ENCODE results near the gene TPST1. TPM values are rescaled to one million over a fixed set of nuclear protein-coding genes. Genes with fewer than 3 reads are reported as not detected.
A peak's percentile ranks its signal among the peaks of the same experiment; 100 is the strongest.
"Not testable (repeated sequence)": the region's sequence is repeated elsewhere in the genome, so short reads cannot be mapped to it uniquely, and the experiment has no call there.

TPST1 gene
- total RNA-seq, 1 donor: 137 TPM

DNA sequence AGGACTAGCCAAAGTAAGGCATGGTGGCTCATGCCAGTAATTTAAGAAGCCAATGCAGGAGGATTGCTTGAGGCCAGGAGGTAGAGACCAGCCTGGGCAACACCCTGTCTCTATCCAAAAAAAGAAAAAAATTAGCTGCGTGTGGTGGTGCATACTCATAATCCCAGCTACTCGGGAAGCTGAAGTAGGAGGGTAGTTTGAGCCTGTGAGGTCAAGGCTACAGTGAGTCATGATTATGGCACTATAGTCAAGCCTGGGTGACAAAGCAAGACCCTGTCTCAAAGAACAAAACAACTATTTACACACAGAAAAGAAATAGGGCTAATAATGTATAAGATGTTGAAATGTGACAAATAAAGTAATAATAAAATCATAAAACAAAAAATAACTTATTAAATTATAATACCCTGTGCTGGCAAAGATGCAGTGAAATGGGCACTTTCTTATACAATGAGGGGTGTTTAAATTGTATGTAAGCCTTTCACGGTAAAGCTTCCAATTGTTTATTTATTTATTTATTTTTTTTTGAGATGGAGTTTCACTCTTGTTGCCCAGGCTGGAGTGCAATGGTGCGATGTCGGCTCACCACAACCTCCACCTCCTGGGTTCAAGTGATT lies 175.2 kb downstream of the TPST1 start:
- Histone ChIP-seq H2AFZ (ENCODE audit: low read length) (no peak overlapping the region), H3K4me2 (ENCODE audit: insufficient read depth, low read length) (no peak overlapping the region), H3K36me3 (ENCODE audit: insufficient read depth, low read length) (no peaks in the 10 kb centered on the region), H3K27ac (ENCODE audit: low read depth, low read length) (peak overlapping the region; percentile 11), H3K9me3 (ENCODE audit: low read depth, low read length) (no peaks in the 10 kb centered on the region), H3K4me3 (ENCODE audit: insufficient read depth, low read length) (no peak overlapping the region), H3K4me1 (ENCODE audit: insufficient read depth, low read length) (no peaks in the 10 kb centered on the region), H3K27me3 (ENCODE audit: insufficient read depth, low read length) (no peaks in the 10 kb centered on the region), H4K20me1 (ENCODE audit: insufficient read depth, low read length) (no peaks in the 10 kb centered on the region), H3K79me2 (ENCODE audit: insufficient read depth, low read length) (no peaks in the 10 kb centered on the region)
- DNase-seq (ENCODE audit: insufficient read length, low spot score, missing footprints): no peak
- TF ChIP-seq, protein P1, sequence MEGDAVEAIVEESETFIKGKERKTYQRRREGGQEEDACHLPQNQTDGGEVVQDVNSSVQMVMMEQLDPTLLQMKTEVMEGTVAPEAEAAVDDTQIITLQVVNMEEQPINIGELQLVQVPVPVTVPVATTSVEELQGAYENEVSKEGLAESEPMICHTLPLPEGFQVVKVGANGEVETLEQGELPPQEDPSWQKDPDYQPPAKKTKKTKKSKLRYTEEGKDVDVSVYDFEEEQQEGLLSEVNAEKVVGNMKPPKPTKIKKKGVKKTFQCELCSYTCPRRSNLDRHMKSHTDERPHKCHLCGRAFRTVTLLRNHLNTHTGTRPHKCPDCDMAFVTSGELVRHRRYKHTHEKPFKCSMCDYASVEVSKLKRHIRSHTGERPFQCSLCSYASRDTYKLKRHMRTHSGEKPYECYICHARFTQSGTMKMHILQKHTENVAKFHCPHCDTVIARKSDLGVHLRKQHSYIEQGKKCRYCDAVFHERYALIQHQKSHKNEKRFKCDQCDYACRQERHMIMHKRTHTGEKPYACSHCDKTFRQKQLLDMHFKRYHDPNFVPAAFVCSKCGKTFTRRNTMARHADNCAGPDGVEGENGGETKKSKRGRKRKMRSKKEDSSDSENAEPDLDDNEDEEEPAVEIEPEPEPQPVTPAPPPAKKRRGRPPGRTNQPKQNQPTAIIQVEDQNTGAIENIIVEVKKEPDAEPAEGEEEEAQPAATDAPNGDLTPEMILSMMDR (IDR thresholded peaks at IDR 0.05; ENCODE audit: extremely low read depth, low read depth, low read length): no peak

DNA sequence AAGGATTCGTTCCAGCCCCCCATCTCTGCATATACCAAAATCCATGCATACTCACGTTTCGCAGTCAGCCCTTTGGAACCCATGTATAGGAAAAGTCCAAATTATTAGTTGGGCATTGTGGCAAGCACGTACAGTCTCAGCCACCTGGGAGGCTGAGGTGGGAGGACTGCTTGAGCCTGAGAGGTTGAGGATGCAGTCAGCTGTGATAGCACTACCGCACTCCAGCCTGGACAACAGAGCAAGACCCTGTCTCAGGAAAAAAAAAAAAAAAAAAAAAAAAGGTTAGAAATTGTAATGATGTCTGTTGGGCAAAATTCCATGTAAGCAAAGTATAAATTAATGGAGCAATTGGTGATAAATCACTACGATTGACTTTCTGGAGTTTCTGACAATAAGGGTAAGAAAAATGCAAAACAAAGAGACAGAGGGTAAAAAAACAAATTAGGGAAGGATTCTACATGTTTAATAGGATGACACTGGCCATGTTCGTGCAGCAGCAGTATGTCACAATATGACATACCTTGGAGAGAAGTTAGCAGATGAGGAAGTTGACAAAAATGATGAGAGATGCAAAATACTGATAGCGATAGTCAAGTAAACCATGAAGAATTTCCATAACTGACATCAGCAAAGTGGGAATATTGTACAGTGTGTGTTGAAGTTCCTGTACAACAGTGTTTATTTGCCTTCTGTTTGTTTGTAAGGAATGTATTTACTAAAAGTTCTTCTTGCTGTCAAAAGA lies 177.2 kb downstream of the TPST1 start:
- H3K27ac ChIP-seq (ENCODE audit: low read depth, low read length); H3K4me1 ChIP-seq (ENCODE audit: insufficient read depth, low read length); H3K4me2 ChIP-seq (ENCODE audit: insufficient read depth, low read length); H2AFZ ChIP-seq (ENCODE audit: low read length); H3K36me3 ChIP-seq (ENCODE audit: insufficient read depth, low read length); DNase-seq (ENCODE audit: insufficient read length, low spot score, missing footprints); H3K79me2 ChIP-seq (ENCODE audit: insufficient read depth, low read length); H3K4me3 ChIP-seq (ENCODE audit: insufficient read depth, low read length); H3K9me3 ChIP-seq (ENCODE audit: low read depth, low read length); H4K20me1 ChIP-seq (ENCODE audit: insufficient read depth, low read length); H3K27me3 ChIP-seq (ENCODE audit: insufficient read depth, low read length): not testable (repeated sequence)

GRCh38 chr7:66385191-66385905 lies 180.2 kb downstream of the TPST1 start:
- not testable (repeated sequence) for H3K4me1 ChIP-seq (ENCODE audit: insufficient read depth, low read length); H3K4me3 ChIP-seq (ENCODE audit: insufficient read depth, low read length); H3K79me2 ChIP-seq (ENCODE audit: insufficient read depth, low read length); H3K4me2 ChIP-seq (ENCODE audit: insufficient read depth, low read length); H2AFZ ChIP-seq (ENCODE audit: low read length); H3K27me3 ChIP-seq (ENCODE audit: insufficient read depth, low read length); H3K27ac ChIP-seq (ENCODE audit: low read depth, low read length); H3K9me3 ChIP-seq (ENCODE audit: low read depth, low read length); DNase-seq (ENCODE audit: insufficient read length, low spot score, missing footprints); H3K36me3 ChIP-seq (ENCODE audit: insufficient read depth, low read length); H4K20me1 ChIP-seq (ENCODE audit: insufficient read depth, low read length)

- H3K4me2 ChIP-seq (ENCODE audit: insufficient read depth, low read length); H3K36me3 ChIP-seq (ENCODE audit: insufficient read depth, low read length); H3K9me3 ChIP-seq (ENCODE audit: low read depth, low read length); H4K20me1 ChIP-seq (ENCODE audit: insufficient read depth, low read length); H3K79me2 ChIP-seq (ENCODE audit: insufficient read depth, low read length); H3K4me3 ChIP-seq (ENCODE audit: insufficient read depth, low read length); H3K27me3 ChIP-seq (ENCODE audit: insufficient read depth, low read length); H2AFZ ChIP-seq (ENCODE audit: low read length): not testable (repeated sequence)
- Histone ChIP-seq H3K4me1 (ENCODE audit: insufficient read depth, low read length) (peaks cover 17% of the 10 kb centered on the region), H3K27ac (ENCODE audit: low read depth, low read length) (peak overlapping the region; percentile 33)
- DNase-seq (ENCODE audit: insufficient read length, low spot score, missing footprints): peak; percentile 73
Observed at GRCh38 chr7:66395128-66395571, 190.0 kb downstream of the TPST1 start.

DNA sequence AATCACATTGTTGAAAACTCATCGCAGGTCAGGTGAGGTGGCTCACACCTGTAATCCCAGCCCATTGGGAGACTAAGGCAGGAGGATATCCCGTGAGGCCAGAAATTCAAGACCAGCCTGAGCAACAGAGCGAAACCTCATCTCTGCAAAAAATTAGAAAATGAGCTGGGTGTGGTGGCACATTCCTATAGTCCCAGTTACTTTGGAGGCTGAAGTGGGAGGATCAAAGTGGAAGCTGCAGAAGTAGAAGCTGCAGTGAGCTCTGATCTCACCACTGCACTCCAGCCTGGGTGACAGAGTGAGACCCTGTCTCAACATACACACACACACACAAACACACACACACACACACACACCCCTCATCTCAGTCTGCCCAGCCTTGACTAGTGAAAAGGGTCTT lies 190.9 kb downstream of the TPST1 start:
- H3K4me2 ChIP-seq (ENCODE audit: insufficient read depth, low read length); H3K4me3 ChIP-seq (ENCODE audit: insufficient read depth, low read length); H2AFZ ChIP-seq (ENCODE audit: low read length); H4K20me1 ChIP-seq (ENCODE audit: insufficient read depth, low read length); DNase-seq (ENCODE audit: insufficient read length, low spot score, missing footprints); H3K79me2 ChIP-seq (ENCODE audit: insufficient read depth, low read length); H3K9me3 ChIP-seq (ENCODE audit: low read depth, low read length); H3K27me3 ChIP-seq (ENCODE audit: insufficient read depth, low read length); H3K27ac ChIP-seq (ENCODE audit: low read depth, low read length); H3K36me3 ChIP-seq (ENCODE audit: insufficient read depth, low read length): not testable (repeated sequence)
- peaks cover 17% of the 10 kb centered on the region for H3K4me1 ChIP-seq (ENCODE audit: insufficient read depth, low read length)

GRCh38 chr7:66398841-66399240 lies 193.7 kb downstream of the TPST1 start:
- H3K4me1 ChIP-seq (ENCODE audit: insufficient read depth, low read length): peaks cover 17% of the 10 kb centered on the region
- not testable (repeated sequence) for DNase-seq (ENCODE audit: insufficient read length, low spot score, missing footprints); H3K79me2 ChIP-seq (ENCODE audit: insufficient read depth, low read length); H3K9me3 ChIP-seq (ENCODE audit: low read depth, low read length); H2AFZ ChIP-seq (ENCODE audit: low read length); H4K20me1 ChIP-seq (ENCODE audit: insufficient read depth, low read length); H3K27me3 ChIP-seq (ENCODE audit: insufficient read depth, low read length); H3K4me2 ChIP-seq (ENCODE audit: insufficient read depth, low read length); H3K36me3 ChIP-seq (ENCODE audit: insufficient read depth, low read length); H3K27ac ChIP-seq (ENCODE audit: low read depth, low read length); H3K4me3 ChIP-seq (ENCODE audit: insufficient read depth, low read length)

All from osteoblast (primary cell).